Gastrocnemius medialis (tissue), 4 donors: Measurements from ENCODE around the gene GID8.

Source experiments
- POLR2A ChIP-seq, 2 donors: fragments of 450-650 bp; IDR thresholded peaks; one replicate each; pipeline ENCODE4 v1.6.1; 2017; ENCODE audit warnings: antibody characterized with exemption in 2 of 2, mild to moderate bottlenecking in 2 of 2, moderate library complexity in 2 of 2
- TF ChIP-seq, protein P1 (sequence below), 5 experiments: fragments of 450-650 bp in 3 of 5; fragments of 200-600 bp in 2 of 5; sonication (generic) in 2 of 5; IDR thresholded peaks in 4 of 5; conservative IDR thresholded peaks in 1 of 5; 1 replicate in 4 of 5; 2 replicates in 1 of 5; pipeline ENCODE4 v1.5.1; 2016 to 2019; ENCODE audit warnings: antibody characterized with exemption in 5 of 5, mild to moderate bottlenecking in 3 of 5, moderate library complexity in 3 of 5

GRCh38 chr20:62890444-62890843 lies 47.5 kb upstream of the GID8 start:
- TF ChIP-seq, protein P1, sequence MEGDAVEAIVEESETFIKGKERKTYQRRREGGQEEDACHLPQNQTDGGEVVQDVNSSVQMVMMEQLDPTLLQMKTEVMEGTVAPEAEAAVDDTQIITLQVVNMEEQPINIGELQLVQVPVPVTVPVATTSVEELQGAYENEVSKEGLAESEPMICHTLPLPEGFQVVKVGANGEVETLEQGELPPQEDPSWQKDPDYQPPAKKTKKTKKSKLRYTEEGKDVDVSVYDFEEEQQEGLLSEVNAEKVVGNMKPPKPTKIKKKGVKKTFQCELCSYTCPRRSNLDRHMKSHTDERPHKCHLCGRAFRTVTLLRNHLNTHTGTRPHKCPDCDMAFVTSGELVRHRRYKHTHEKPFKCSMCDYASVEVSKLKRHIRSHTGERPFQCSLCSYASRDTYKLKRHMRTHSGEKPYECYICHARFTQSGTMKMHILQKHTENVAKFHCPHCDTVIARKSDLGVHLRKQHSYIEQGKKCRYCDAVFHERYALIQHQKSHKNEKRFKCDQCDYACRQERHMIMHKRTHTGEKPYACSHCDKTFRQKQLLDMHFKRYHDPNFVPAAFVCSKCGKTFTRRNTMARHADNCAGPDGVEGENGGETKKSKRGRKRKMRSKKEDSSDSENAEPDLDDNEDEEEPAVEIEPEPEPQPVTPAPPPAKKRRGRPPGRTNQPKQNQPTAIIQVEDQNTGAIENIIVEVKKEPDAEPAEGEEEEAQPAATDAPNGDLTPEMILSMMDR (IDR thresholded peaks at IDR 0.05 in 4 of 5, conservative IDR thresholded peaks at IDR 0.05 in 1 of 5), result no peak
- TF ChIP-seq POLR2A (IDR thresholded peaks at IDR 0.05), result no peak
